Ishikawa (cell line): Measurements from ENCODE around the gene RELN.

Source experiments
- FOXM1 ChIP-seq: IDR thresholded peaks from 2 replicates; pipeline ENCODE4 v1.6.1; 2012; ENCODE audit warnings: low read depth, borderline replicate concordance
- TAF1 ChIP-seq: IDR thresholded peaks from 2 replicates; pipeline ENCODE4 v1.6.1; 2012; ENCODE audit warnings: low read depth, mild to moderate bottlenecking
- USF1 ChIP-seq: IDR thresholded peaks from 2 replicates; pipeline ENCODE4 v1.6.1; 2012
- YY1 ChIP-seq: IDR thresholded peaks from 2 replicates; pipeline ENCODE4 v1.6.1; 2012; ENCODE audit warnings: low read depth

GRCh38 chr7:104010052-104010909 lies 20.8 kb upstream of the RELN start:
- no peak for TF ChIP-seq FOXM1
- TF ChIP-seq YY1: no peak
- TF ChIP-seq USF1: no peak
- TF ChIP-seq TAF1: no peak
